Measurements from ENCODE around the gene APOC1. TPM values are rescaled to one million over a fixed set of nuclear protein-coding genes. Genes with fewer than 3 reads are reported as not detected.
"Not testable (repeated sequence)": the region's sequence is repeated elsewhere in the genome, so short reads cannot be mapped to it uniquely, and the experiment has no call there.

Gene APOC1
- total and polyA plus RNA-seq, 2 donors: 3.5 to 26.9 TPM

- DNase-seq (ENCODE audit: extremely low spot score): no peak
- no peak overlapping the region for H3K27ac ChIP-seq (ENCODE audit: low read depth)
- no peak overlapping the region for H3K4me3 ChIP-seq (ENCODE audit: low read depth, low read length)
- H3K36me3 ChIP-seq (ENCODE audit: insufficient read depth): peaks cover 3% of the 10 kb centered on the region
- H3K4me1 ChIP-seq (ENCODE audit: insufficient read depth): no peaks in the 10 kb centered on the region
- 83% methylated on average over 9 of the region's 9 CpGs for WGBS
Measured at GRCh38 chr19:44894946-44895345, 19.5 kb upstream of the APOC1 start.

GRCh38 chr19:44897835-44898234 is 16.6 kb upstream of the APOC1 start:
- DNase-seq (ENCODE audit: extremely low spot score): no peak
- Histone ChIP-seq H3K36me3 (ENCODE audit: insufficient read depth) (peaks cover 3% of the 10 kb centered on the region), H3K4me1 (ENCODE audit: insufficient read depth) (no peaks in the 10 kb centered on the region), H3K27ac (ENCODE audit: low read depth) (no peak overlapping the region), H3K4me3 (ENCODE audit: low read depth, low read length) (no peak overlapping the region)
- WGBS: 91% methylated on average over 8 of the region's 8 CpGs

GRCh38 chr19:44900328-44901244 is 13.8 kb upstream of the APOC1 start:
- H3K36me3 ChIP-seq (ENCODE audit: insufficient read depth): no peaks in the 10 kb centered on the region

GRCh38 chr19:44903216-44903601 is 11.2 kb upstream of the APOC1 start:
- 71% methylated on average over 15 of the region's 15 CpGs for WGBS
- no peak overlapping the region for H3K4me3 ChIP-seq (ENCODE audit: low read depth, low read length)
- no peaks in the 10 kb centered on the region for H3K4me1 ChIP-seq (ENCODE audit: insufficient read depth)
- H3K27ac ChIP-seq (ENCODE audit: low read depth): no peak overlapping the region
- H3K36me3 ChIP-seq (ENCODE audit: insufficient read depth): no peaks in the 10 kb centered on the region
- DNase-seq (ENCODE audit: extremely low spot score): no peak

More at GRCh38 chr19:44900328-44901244, 13.8 kb upstream of the APOC1 start:
- WGBS: 92% methylated on average over 19 of the region's 19 CpGs
- Histone ChIP-seq H3K4me3 (ENCODE audit: low read depth, low read length) (no peak overlapping the region), H3K4me1 (ENCODE audit: insufficient read depth) (no peaks in the 10 kb centered on the region), H3K27ac (ENCODE audit: low read depth) (no peak overlapping the region)
- no peak for DNase-seq (ENCODE audit: extremely low spot score)

- 15% methylated on average over 24 of the region's 24 CpGs for WGBS
- no peak for DNase-seq (ENCODE audit: extremely low spot score)
- H3K4me3 ChIP-seq (ENCODE audit: low read depth, low read length): no peak overlapping the region
- no peak overlapping the region for H3K27ac ChIP-seq (ENCODE audit: low read depth)
- no peaks in the 10 kb centered on the region for H3K4me1 ChIP-seq (ENCODE audit: insufficient read depth)
- H3K36me3 ChIP-seq (ENCODE audit: insufficient read depth): no peaks in the 10 kb centered on the region
Measured at GRCh38 chr19:44903602-44904425, 10.6 kb upstream of the APOC1 start.

GRCh38 chr19:44904426-44904994 is 9.9 kb upstream of the APOC1 start:
- 40% methylated on average over 12 of the region's 12 CpGs for WGBS
- H3K27ac ChIP-seq (ENCODE audit: low read depth): no peak overlapping the region
- H3K4me3 ChIP-seq (ENCODE audit: low read depth, low read length): no peak overlapping the region
- no peaks in the 10 kb centered on the region for H3K4me1 ChIP-seq (ENCODE audit: insufficient read depth)
- no peaks in the 10 kb centered on the region for H3K36me3 ChIP-seq (ENCODE audit: insufficient read depth)
- DNase-seq (ENCODE audit: extremely low spot score): no peak

GRCh38 chr19:44905437-44906160 is 8.8 kb upstream of the APOC1 start, which contains the start of gene APOE:
TSS of gene APOE (plus strand) at chr19:44905796. CDS start at chr19:44906625, 829 bp downstream.
- H3K4me3 ChIP-seq (ENCODE audit: low read depth, low read length): no peak within 1 kb of the TSS
- no peak within 1 kb of the TSS for H3K27ac ChIP-seq (ENCODE audit: low read depth)
- no peak for DNase-seq (ENCODE audit: extremely low spot score)
- no peaks in the 10 kb centered on the region for H3K4me1 ChIP-seq (ENCODE audit: insufficient read depth)
- no peaks in the 10 kb centered on the region for H3K36me3 ChIP-seq (ENCODE audit: insufficient read depth)
- under 1% methylated on average over 20 of the region's 20 CpGs for WGBS

- no peak overlapping the region for H3K27ac ChIP-seq (ENCODE audit: low read depth)
- WGBS: 91% methylated on average over 12 of the region's 12 CpGs
- H3K4me1 ChIP-seq (ENCODE audit: insufficient read depth): no peaks in the 10 kb centered on the region
- H3K36me3 ChIP-seq (ENCODE audit: insufficient read depth): no peaks in the 10 kb centered on the region
- H3K4me3 ChIP-seq (ENCODE audit: low read depth, low read length): no peak overlapping the region
- DNase-seq (ENCODE audit: extremely low spot score): no peak
Measured at GRCh38 chr19:44907613-44908012, 6.8 kb upstream of the APOC1 start.

GRCh38 chr19:44908074-44908835 is 6.2 kb upstream of the APOC1 start:
- H3K4me1 ChIP-seq (ENCODE audit: insufficient read depth): no peaks in the 10 kb centered on the region
- 95% methylated on average over 46 of the region's 46 CpGs for WGBS
- no peaks in the 10 kb centered on the region for H3K36me3 ChIP-seq (ENCODE audit: insufficient read depth)
- no peak overlapping the region for H3K27ac ChIP-seq (ENCODE audit: low read depth)
- no peak overlapping the region for H3K4me3 ChIP-seq (ENCODE audit: low read depth, low read length)
- DNase-seq (ENCODE audit: extremely low spot score): no peak

GRCh38 chr19:44908836-44909261 is 5.6 kb upstream of the APOC1 start:
- H3K27ac ChIP-seq (ENCODE audit: low read depth): no peak overlapping the region
- WGBS: 96% methylated on average over 44 of the region's 44 CpGs
- no peak for DNase-seq (ENCODE audit: extremely low spot score)
- H3K36me3 ChIP-seq (ENCODE audit: insufficient read depth): no peaks in the 10 kb centered on the region
- H3K4me1 ChIP-seq (ENCODE audit: insufficient read depth): no peaks in the 10 kb centered on the region
- H3K4me3 ChIP-seq (ENCODE audit: low read depth, low read length): no peak overlapping the region

- no peak overlapping the region for H3K27ac ChIP-seq (ENCODE audit: low read depth)
- no peak overlapping the region for H3K4me3 ChIP-seq (ENCODE audit: low read depth, low read length)
- 89% methylated on average over 5 of the region's 5 CpGs for WGBS
- no peaks in the 10 kb centered on the region for H3K36me3 ChIP-seq (ENCODE audit: insufficient read depth)
- no peaks in the 10 kb centered on the region for H3K4me1 ChIP-seq (ENCODE audit: insufficient read depth)
- no peak for DNase-seq (ENCODE audit: extremely low spot score)
Measured at GRCh38 chr19:44909775-44910174, 4.6 kb upstream of the APOC1 start.

- not testable (repeated sequence) for H3K4me3 ChIP-seq (ENCODE audit: low read depth, low read length); H3K27ac ChIP-seq (ENCODE audit: low read depth); H3K4me1 ChIP-seq (ENCODE audit: insufficient read depth); H3K36me3 ChIP-seq (ENCODE audit: insufficient read depth); DNase-seq (ENCODE audit: extremely low spot score)
- WGBS: 93% methylated on average over 6 of the region's 6 CpGs
Measured at GRCh38 chr19:44911896-44912295, 2.5 kb upstream of the APOC1 start.

Measured in urinary bladder (tissue), 4 donors.